SKM-1 treated with dmso at 0.1 percent for 144 hours (cell line): ENCODE results near the gene NEGR1.
"Not testable (repeated sequence)": the region's sequence is repeated elsewhere in the genome, so short reads cannot be mapped to it uniquely, and the experiment has no call there.

Source experiments
- DNase-seq: peaks from one replicate; lab custom pipeline; 2025; ENCODE audit not compliant: unreplicated experiment; lab: John Stamatoyannopoulos, UW

NEGR1 gene

GRCh38 chr1:72282271-72283021, at the start of gene NEGR1:
NEGR1 (minus strand) TSS chr1:72282539.
- DNase-seq: peak; percentile 82

- DNase-seq: no peak
Measured at GRCh38 chr1:72326494-72326893, 44.2 kb upstream of the NEGR1 start.

GRCh38 chr1:72324451-72324850, 42.1 kb upstream of the NEGR1 start:
- DNase-seq: no peak

- DNase-seq: no peak
Measured at GRCh38 chr1:72322910-72323309, 40.6 kb upstream of the NEGR1 start.

- no peak for DNase-seq
Measured at GRCh38 chr1:72296501-72296900, 14.2 kb upstream of the NEGR1 start.

GRCh38 chr1:72288886-72289285, 6.5 kb upstream of the NEGR1 start:
- DNase-seq: peak; percentile 30

- DNase-seq: no peak
Measured at GRCh38 chr1:72286401-72286800, 4.1 kb upstream of the NEGR1 start.

- DNase-seq: no peak
Measured at GRCh38 chr1:72285074-72285425, 2.7 kb upstream of the NEGR1 start.

- no peak for DNase-seq
Measured at GRCh38 chr1:72284348-72285073, 2.2 kb upstream of the NEGR1 start.

- DNase-seq: no peak
Measured at GRCh38 chr1:72284084-72284347, 1.7 kb upstream of the NEGR1 start.

- peak; percentile 26 for DNase-seq
Measured at GRCh38 chr1:72283307-72284083, 1.2 kb upstream of the NEGR1 start.

- DNase-seq: no peak
Measured at GRCh38 chr1:72283022-72283306, 625 bp upstream of the NEGR1 start.

GRCh38 chr1:72281637-72282270, 585 bp downstream of the NEGR1 start:
- no peak for DNase-seq

- no peak for DNase-seq
Measured at GRCh38 chr1:72281144-72281543, 1.2 kb downstream of the NEGR1 start.

GRCh38 chr1:72280711-72281110, 1.6 kb downstream of the NEGR1 start:
- DNase-seq: no peak

GRCh38 chr1:72280131-72280530, 2.2 kb downstream of the NEGR1 start:
- DNase-seq: no peak

GRCh38 chr1:72278461-72278860, 3.9 kb downstream of the NEGR1 start:
- DNase-seq: peak; percentile 21

GRCh38 chr1:72271555-72272085, 10.7 kb downstream of the NEGR1 start:
- no peak for DNase-seq

GRCh38 chr1:72262735-72263134, 19.6 kb downstream of the NEGR1 start:
- DNase-seq: no peak

GRCh38 chr1:72253132-72253531, 29.2 kb downstream of the NEGR1 start:
- DNase-seq: no peak

- DNase-seq: no peak
Measured at GRCh38 chr1:72241397-72241796, 40.9 kb downstream of the NEGR1 start.

- not testable (repeated sequence) for DNase-seq
Measured at GRCh38 chr1:72235931-72236330, 46.4 kb downstream of the NEGR1 start.
